B cell (primary cell): ENCODE measurements around the gene RGS1. TPM values are rescaled to one million over a fixed set of nuclear protein-coding genes. Genes with fewer than 3 reads are reported as not detected.
A peak's percentile ranks its signal among the peaks of the same experiment; 100 is the strongest.

Experiments
- ATAC-seq: fragments of 200-7000 bp; cut with Tn5 transposase; one replicate; pipeline ENCODE4 v1.10.0; 2021; ENCODE audit warnings: low read depth, mild to moderate bottlenecking, moderate number of reproducible peaks, moderate library complexity
- CTCF ChIA-PET: fragments of 350-600 bp; sonication (Branson Sonifier 250); formaldehyde crosslinking; loops from one replicate; lab custom pipeline; 2021; ENCODE audit warnings: antibody characterized with exemption, inconsistent platforms; lab: Charles Lee
- POLR2A ChIA-PET: fragments of 350-600 bp; sonication (Branson Sonifier 250); formaldehyde crosslinking; loops from one replicate; lab custom pipeline; 2021; ENCODE audit warnings: antibody characterized with exemption; lab: Charles Lee
- DNase-seq: peaks from one replicate; pipeline ENCODE4 v3.0.0; 2013
- H2AFZ ChIP-seq: 2 replicates; pipeline ENCODE4 v1.6.1; 2012; ENCODE audit warnings: mild to moderate bottlenecking, low read depth, low read length; ENCODE audit not compliant: insufficient read depth, poor library complexity, severe bottlenecking
- H3K27ac ChIP-seq, 2 donors: 1 replicate in 1 of 2; 2 replicates in 1 of 2; pipeline ENCODE4 v1.5.1; 2012 to 2013; ENCODE audit warnings: low read length in 2 of 2, mild to moderate bottlenecking in 2 of 2, moderate library complexity in 1 of 2
- H3K27me3 ChIP-seq, 4 experiments: fragments of 200-600 bp in 1 of 4; sonication (generic) in 1 of 4; replicated peaks in 1 of 4; 1 replicate in 2 of 4; 2 replicates in 2 of 4; pipeline versions ENCODE4 v1.6.1 to v1.7.0; 2013 to 2016; ENCODE audit warnings: low read length in 3 of 4, mild to moderate bottlenecking in 2 of 4, mixed read lengths in 1 of 4, moderate library complexity in 1 of 4; ENCODE audit not compliant: insufficient read depth in 4 of 4, control insufficient read depth in 3 of 4; ENCODE audit errors: control extremely low read depth in 1 of 4
- H3K36me3 ChIP-seq, 2 experiments: replicated peaks in 1 of 2; 1 replicate in 1 of 2; 2 replicates in 1 of 2; pipeline versions ENCODE4 v1.6.1 to v1.7.1; 2013; ENCODE audit warnings: low read length in 1 of 2; ENCODE audit not compliant: insufficient read depth in 2 of 2, control insufficient read depth in 1 of 2; ENCODE audit errors: control extremely low read depth in 1 of 2, extremely low read depth in 1 of 2
- H3K4me1 ChIP-seq, 2 donors: fragments of 200-600 bp in 1 of 2; sonication (generic) in 1 of 2; 1 replicate in 1 of 2; 2 replicates in 1 of 2; pipeline versions ENCODE4 v1.5.1 to v1.6.1; 2013 to 2017; ENCODE audit warnings: low read length in 2 of 2; ENCODE audit not compliant: control insufficient read depth in 2 of 2, insufficient read depth in 2 of 2
- H3K4me2 ChIP-seq: replicated peaks from 2 replicates; pipeline ENCODE3; 2012; ENCODE audit warnings: mild to moderate bottlenecking, low read depth, low read length; ENCODE audit not compliant: poor library complexity, severe bottlenecking
- H3K4me3 ChIP-seq, 5 experiments: fragments of 200-600 bp in 1 of 5; sonication (generic) in 1 of 5; 1 replicate in 3 of 5; 2 replicates in 2 of 5; pipeline versions ENCODE4 v1.5.1 to v1.7.0; 2011 to 2016; ENCODE audit warnings: low read length in 4 of 5, mild to moderate bottlenecking in 4 of 5, low read depth in 2 of 5, control low read depth in 1 of 5, moderate library complexity in 1 of 5; ENCODE audit not compliant: insufficient read depth in 1 of 5; ENCODE audit errors: control extremely low read depth in 1 of 5, extremely low read depth in 1 of 5
- H3K79me2 ChIP-seq: fragments of 200-600 bp; sonication (generic); one replicate; pipeline ENCODE4 v1.6.0; 2016; ENCODE audit warnings: low read length; ENCODE audit not compliant: control insufficient read depth, insufficient read depth
- H3K9ac ChIP-seq: fragments of 200-600 bp; sonication (generic); 2 replicates; pipeline ENCODE4 v1.6.1; 2017; ENCODE audit warnings: mild to moderate bottlenecking, low read length, moderate library complexity
- H3K9me3 ChIP-seq, 3 donors: one replicate each; pipeline versions ENCODE4 v1.6.1 to v1.7.1; 2013; ENCODE audit warnings: low read length in 2 of 3; ENCODE audit not compliant: control insufficient read depth in 2 of 3, insufficient read depth in 1 of 3; ENCODE audit errors: control extremely low read depth in 1 of 3
- H4K20me1 ChIP-seq: 2 replicates; pipeline ENCODE4 v1.6.0; 2012; ENCODE audit warnings: mild to moderate bottlenecking, low read length; ENCODE audit not compliant: insufficient read depth, control insufficient read depth, poor library complexity, severe bottlenecking
- H3K27ac Mint-ChIP-seq: one replicate; pipeline ENCODE4 v1.8.0; 2021; ENCODE audit warnings: mixed read lengths
- H3K27me3 Mint-ChIP-seq: one replicate; pipeline ENCODE4 v1.8.0; 2021; ENCODE audit warnings: mixed read lengths
- H3K4me1 Mint-ChIP-seq: one replicate; pipeline ENCODE4 v1.8.0; 2021; ENCODE audit warnings: mixed read lengths
- H3K4me3 Mint-ChIP-seq: one replicate; pipeline ENCODE4 v1.8.0; 2021; ENCODE audit warnings: mixed read lengths
- H3K9me3 Mint-ChIP-seq: one replicate; pipeline ENCODE4 v1.8.0; 2022; ENCODE audit warnings: mixed read lengths; ENCODE audit not compliant: insufficient read depth
- EZH2 ChIP-seq: IDR thresholded peaks from 2 replicates; pipeline ENCODE4 v1.6.1; 2012; ENCODE audit warnings: borderline replicate concordance, low read depth, mild to moderate bottlenecking, moderate library complexity, low read length; ENCODE audit not compliant: insufficient read depth, poor library complexity, severe bottlenecking
- WGBS: methylation state at CpG from one replicate; pipeline ENCODE4 v1.1.5; 2013; ENCODE audit warnings: missing lambda C conversion rate; ENCODE audit not compliant: insufficient coverage; 5-methylcytosine and 5-hydroxymethylcytosine counted together
- intact Hi-C: fragments of 100-400 bp; cut with micrococcal nuclease; formaldehyde crosslinking; loops from one replicate; pipeline ENCODE4 v1.10.0; 2022
- polyA plus RNA-seq: library from polyadenylated mRNA; depleted of rRNA; stranded (reverse); fragments of >200 nt; gene quantifications from 2 replicates; pipeline ENCODE4 v1.2.3, GENCODE V29; 2012
- total RNA-seq, 2 donors: library from RNA; stranded (reverse); fragments of 120-200 nt in 1 of 2; gene quantifications; 1 replicate in 1 of 2; 2 replicates in 1 of 2; pipeline versions ENCODE4 v1.2.3 to v1.2.4, GENCODE V29; 2013 to 2022
- TF ChIP-seq, protein P1 (sequence below): fragments of 200-600 bp; IDR thresholded peaks from one replicate; pipeline ENCODE4 v1.8.0; 2022; ENCODE audit warnings: antibody characterized with exemption, mild to moderate bottlenecking

The RGS1 gene
- total and polyA plus RNA-seq, 2 donors (not counting 1 experiment from before 2014, with no cell fraction given): 154 to 180 TPM

- Histone ChIP-seq H3K27me3 (peaks cover 0 to 5% (median 0%) of the 10 kb centered on the region in 4 experiments), H3K36me3 (no peaks in the 10 kb centered on the region), H3K79me2 (no peaks in the 10 kb centered on the region), H3K9me3 (no peaks in the 10 kb centered on the region), H3K9ac (no peak overlapping the region), H2AFZ (no peak overlapping the region), H3K4me1 (peaks cover 14 to 17% of the 10 kb centered on the region in 2 donors), H4K20me1 (no peaks in the 10 kb centered on the region), H3K4me3 (no peak overlapping the region), H3K27ac (no peak overlapping the region), H3K4me2 (no peak overlapping the region)
- DNase-seq: peak; percentile 47
- Mint-ChIP-seq H3K27ac (no peak overlapping the region), H3K27me3 (no peaks in the 10 kb centered on the region), H3K4me3 (peak overlapping the region; percentile 93), H3K9me3 (no peaks in the 10 kb centered on the region), H3K4me1 (peaks cover 46% of the 10 kb centered on the region)
- ChIA-PET POLR2A (no interaction called here), CTCF (interaction anchor here (0.7 to 12.5 kb wide), 16 partner anchors 12 to 228 kb away, joined by 3 to 188 read pairs (median 5); no protein-coding TSS in a partner anchor)
- 86% methylated on average over 3 of the region's 6 CpGs for WGBS
- intact Hi-C loops: loop anchor here (1.0 kb wide), 1 partner anchor 62 kb away; no protein-coding TSS in a partner anchor
- no peak for TF ChIP-seq EZH2
- TF ChIP-seq, protein P1, sequence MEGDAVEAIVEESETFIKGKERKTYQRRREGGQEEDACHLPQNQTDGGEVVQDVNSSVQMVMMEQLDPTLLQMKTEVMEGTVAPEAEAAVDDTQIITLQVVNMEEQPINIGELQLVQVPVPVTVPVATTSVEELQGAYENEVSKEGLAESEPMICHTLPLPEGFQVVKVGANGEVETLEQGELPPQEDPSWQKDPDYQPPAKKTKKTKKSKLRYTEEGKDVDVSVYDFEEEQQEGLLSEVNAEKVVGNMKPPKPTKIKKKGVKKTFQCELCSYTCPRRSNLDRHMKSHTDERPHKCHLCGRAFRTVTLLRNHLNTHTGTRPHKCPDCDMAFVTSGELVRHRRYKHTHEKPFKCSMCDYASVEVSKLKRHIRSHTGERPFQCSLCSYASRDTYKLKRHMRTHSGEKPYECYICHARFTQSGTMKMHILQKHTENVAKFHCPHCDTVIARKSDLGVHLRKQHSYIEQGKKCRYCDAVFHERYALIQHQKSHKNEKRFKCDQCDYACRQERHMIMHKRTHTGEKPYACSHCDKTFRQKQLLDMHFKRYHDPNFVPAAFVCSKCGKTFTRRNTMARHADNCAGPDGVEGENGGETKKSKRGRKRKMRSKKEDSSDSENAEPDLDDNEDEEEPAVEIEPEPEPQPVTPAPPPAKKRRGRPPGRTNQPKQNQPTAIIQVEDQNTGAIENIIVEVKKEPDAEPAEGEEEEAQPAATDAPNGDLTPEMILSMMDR: no peak
- ATAC-seq: no peak
These were observed 3.6 kb downstream of the RGS1 start for GRCh38 chr1:192579010-192579738.

GRCh38 chr1:192580351-192580962, 4.9 kb downstream of the RGS1 start:
- DNase-seq: peak; percentile 55
- POLR2A ChIA-PET: no interaction called here
- intact Hi-C loops: loop anchor here (1.0 to 5.0 kb wide), 3 partner anchors 74 to 103 kb away; no protein-coding TSS in a partner anchor
- CTCF ChIA-PET: interaction anchor here (0.6 to 12.5 kb wide), 8 partner anchors 28 to 105 kb away, joined by 3 to 188 read pairs (median 19); no protein-coding TSS in a partner anchor
- no peak overlapping the region for H3K4me2 ChIP-seq
- no peak for ATAC-seq
- peaks cover 0 to 5% (median 0%) of the 10 kb centered on the region in 4 experiments for H3K27me3 ChIP-seq
- H3K27ac ChIP-seq: no peak overlapping the region
- whole genome bisulfite sequencing: no CpG with 5 or more reads among the region's 3 CpGs
- no peak overlapping the region for H3K9ac ChIP-seq
- Mint-ChIP-seq H3K4me3 (peak overlapping the region; percentile 73), H3K4me1 (peaks cover 38% of the 10 kb centered on the region), H3K9me3 (no peaks in the 10 kb centered on the region), H3K27me3 (peaks cover 6% of the 10 kb centered on the region), H3K27ac (no peak overlapping the region)
- H3K4me3 ChIP-seq: no peak overlapping the region
- H3K4me1 ChIP-seq: peaks cover 11 to 13% of the 10 kb centered on the region in 2 donors
- no peaks in the 10 kb centered on the region for H3K36me3 ChIP-seq
- TF ChIP-seq EZH2: no peak
- TF ChIP-seq, protein P1: peak; percentile 31
- H3K9me3 ChIP-seq: no peaks in the 10 kb centered on the region
- H4K20me1 ChIP-seq: no peaks in the 10 kb centered on the region
- H2AFZ ChIP-seq: no peak overlapping the region
- no peaks in the 10 kb centered on the region for H3K79me2 ChIP-seq
